GM18520 (cell line): Measurements from ENCODE around the gene PFAS.
"Not testable (repeated sequence)": the region's sequence is repeated elsewhere in the genome, so short reads cannot be mapped to it uniquely, and the experiment has no call there.

Experiments used
- ATAC-seq: cut with Tn5 transposase; IDR thresholded peaks from one replicate; pipeline ENCODE4 v1.9.1; 2021; ENCODE audit not compliant: unreplicated experiment

PFAS gene

GRCh38 chr17:8248751-8249607 is at the start of gene PFAS:
Gene PFAS (plus strand): TSS chr17:8249289. CDS start chr17:8253938, 4,649 bp downstream.
- peak; percentile 36 for ATAC-seq

DNA sequence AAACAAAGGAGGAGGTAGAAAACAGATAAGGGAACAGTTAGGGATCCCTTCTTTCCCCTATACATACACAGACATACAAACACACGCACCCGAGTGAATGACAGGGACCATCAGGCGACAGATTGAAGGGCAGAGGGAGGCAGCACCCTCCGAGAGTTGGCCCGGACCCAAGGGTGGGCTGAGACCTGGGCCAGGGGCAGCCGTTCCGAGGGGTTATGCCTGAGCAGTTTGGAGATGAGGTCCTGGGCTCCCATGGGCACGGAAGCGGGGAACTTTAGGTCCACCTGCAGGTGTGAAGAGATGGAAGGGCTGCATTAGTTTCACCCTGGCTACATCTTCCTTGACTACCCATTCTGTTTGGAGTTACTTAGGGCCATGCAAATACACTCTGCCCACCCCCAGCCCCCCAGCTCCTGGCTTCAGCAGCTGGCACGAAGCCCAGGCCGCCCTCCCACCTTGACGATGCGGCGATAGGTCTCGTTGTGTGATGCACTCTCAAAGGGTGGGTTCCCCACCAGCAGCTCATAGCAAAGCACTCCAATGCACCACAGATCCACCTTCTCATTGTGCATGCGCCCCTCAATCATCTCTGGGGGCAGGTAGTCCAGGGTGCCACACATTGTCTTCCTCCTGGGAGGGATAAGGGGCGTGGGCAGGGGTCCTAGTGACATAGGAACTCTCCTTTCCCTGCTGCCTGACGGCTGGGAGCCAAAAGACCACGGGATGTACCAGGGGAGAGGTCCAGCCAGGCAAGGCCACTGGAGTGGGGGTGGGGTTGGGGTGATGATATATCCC is 44.1 kb upstream of the PFAS start:
- ATAC-seq = no peak

GRCh38 chr17:8206536-8206935 is 42.6 kb upstream of the PFAS start:
- no peak for ATAC-seq

GRCh38 chr17:8209907-8210760 is 39.0 kb upstream of the PFAS start, which contains the start of gene AURKB:
Gene AURKB (minus strand): TSS chr17:8210575. CDS start chr17:8210224, 351 bp downstream.
- peak; percentile 82 for ATAC-seq

DNA sequence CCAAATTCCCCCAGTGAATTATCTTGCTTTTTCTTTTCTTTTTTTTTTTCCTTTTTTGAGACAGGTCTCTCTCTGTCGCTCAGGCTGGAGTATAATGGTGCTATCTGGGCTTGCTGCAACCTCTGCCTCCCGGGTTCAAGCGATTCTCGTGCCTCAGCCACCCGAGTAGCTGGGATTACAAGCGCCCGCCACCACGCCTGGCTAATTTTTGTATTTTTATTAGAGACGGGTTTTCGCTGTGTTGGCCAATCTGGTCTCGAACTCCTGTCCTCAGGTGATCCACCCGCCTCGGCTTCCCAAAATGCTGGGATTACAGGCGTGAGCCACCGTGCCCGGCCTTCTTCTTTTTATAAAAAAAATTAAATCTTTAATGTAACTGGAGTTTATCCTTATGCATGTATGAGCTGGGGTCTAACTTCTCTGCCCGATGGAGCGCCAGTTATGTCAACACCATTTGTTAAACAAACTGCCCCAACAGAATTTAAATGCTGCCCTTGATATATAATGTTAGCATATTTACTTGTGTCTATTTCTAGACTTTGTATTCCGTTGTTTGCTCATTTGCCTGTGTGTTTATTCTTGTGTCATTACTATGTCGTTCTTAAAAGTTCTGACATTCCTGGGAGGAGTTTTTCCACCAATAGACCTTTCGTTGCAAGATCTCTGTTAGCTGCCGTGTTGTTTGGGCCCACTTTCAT is 38.2 kb upstream of the PFAS start:
- ATAC-seq = no peak

DNA sequence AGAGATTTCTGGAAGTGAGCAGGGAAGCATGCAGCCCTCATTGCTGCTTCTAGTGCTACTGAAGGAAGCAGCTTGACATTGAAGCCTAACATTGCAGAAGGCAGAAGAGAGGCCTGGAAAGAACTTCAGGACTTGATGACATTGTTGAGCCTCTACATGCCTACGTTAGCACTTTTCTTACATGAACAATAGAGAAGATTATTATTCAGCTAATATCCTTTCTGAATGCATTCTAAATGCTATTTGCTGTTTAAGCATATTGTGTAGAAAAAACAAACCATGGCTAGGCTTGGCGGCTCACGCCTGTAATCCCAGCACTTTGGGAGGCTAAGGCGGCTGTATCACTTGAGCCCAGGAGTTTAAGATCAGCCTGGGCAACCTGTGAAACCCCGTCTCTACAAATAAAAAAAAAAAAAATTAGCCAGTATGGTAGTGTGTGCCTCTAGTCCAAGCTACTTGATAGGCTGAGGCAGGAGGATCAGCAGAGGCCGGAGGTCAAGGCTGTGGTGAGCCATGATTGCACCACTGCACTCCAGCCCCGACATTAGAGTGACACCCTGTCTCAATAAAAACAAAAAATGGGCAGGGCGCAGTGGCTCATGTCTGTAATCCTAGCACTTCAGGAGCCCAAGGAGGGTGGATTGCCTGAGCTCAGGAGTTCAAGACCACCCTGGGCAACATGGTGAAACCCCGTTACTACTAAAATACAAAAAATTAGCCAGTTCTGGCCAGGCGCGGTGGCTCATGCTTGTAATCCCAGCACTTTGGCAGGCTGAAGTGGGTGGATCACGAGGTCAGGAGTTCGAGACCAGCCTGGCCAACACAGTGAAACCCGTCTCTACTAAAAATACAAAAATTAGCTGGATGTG is 36.5 kb upstream of the PFAS start:
- no peak for ATAC-seq

DNA sequence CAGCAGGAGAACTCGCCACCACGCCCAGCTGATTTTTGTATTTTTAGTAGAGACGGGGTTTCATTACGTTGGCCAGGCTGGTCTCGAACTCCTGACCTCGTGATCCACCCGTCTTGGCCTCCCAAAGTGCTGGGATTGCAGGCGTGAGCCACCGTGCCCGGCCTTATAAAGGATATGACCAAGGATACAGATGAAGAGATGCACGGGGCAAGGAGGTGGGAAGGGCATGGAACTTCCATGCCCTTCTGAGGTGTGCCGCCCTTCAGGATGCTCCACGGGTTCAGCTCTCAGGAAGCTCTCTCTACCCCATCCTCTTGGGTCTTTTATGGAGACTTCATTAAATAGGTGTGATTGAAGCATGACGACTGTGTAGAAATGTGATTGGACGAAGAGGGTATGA is 35.1 kb upstream of the PFAS start:
- ATAC-seq = not testable (repeated sequence)

DNA sequence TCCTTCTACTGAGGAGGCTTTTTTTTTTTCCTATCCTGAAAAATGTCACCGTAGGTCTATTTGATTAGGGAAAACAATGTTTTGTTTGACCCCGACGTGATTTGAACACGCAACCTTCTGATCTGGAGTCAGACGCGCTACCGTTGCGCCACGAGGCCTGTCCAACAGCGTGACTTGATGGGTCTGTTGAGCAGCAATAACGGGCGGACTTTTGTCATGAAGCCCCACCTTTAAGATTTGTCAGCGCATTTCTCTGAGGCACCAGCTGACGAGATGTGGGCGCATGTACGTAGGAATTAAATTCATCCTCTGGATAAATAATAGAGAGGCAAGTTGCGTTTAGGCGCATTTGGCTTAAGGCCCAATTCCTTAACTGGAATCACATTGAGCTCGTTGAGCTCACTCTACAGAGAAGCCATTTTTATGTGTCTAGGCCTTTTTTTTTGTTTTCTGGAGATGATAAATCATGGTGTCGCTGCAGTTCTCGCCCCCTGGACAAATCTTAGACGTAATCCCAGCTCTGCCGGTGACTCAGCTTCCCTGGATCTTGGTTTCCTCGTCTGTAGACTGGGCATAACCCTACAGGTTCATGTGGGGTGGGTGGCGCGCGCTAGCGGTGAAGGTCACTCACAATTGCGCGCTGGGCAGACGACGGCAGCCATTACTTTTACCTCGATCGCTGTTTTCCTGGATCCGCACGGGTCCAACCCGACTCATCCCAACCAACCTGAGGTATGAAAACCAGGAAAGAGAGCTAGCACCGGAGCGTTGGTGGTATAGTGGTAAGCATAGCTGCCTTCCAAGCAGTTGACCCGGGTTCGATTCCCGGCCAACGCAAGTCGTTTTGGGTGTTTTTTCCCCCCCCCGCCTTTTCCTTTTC is 28.1 kb upstream of the PFAS start:
- ATAC-seq = no peak

- peak; percentile 38 for ATAC-seq
Measured at GRCh38 chr17:8221663-8222379, 27.3 kb upstream of the PFAS start.

DNA sequence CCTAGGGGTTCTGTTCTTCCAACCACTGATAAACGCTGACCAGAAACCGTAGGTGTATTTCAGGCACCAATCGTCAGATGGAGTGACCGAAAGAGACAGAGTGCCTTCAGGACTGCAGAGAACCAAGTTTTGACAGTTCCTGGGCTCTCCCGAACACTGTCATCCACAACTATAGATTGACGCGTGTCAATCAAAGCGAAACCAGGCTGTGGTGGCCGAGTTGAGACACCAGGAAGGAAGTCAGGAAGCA is 26.8 kb upstream of the PFAS start:
- ATAC-seq = peak; percentile 20

DNA sequence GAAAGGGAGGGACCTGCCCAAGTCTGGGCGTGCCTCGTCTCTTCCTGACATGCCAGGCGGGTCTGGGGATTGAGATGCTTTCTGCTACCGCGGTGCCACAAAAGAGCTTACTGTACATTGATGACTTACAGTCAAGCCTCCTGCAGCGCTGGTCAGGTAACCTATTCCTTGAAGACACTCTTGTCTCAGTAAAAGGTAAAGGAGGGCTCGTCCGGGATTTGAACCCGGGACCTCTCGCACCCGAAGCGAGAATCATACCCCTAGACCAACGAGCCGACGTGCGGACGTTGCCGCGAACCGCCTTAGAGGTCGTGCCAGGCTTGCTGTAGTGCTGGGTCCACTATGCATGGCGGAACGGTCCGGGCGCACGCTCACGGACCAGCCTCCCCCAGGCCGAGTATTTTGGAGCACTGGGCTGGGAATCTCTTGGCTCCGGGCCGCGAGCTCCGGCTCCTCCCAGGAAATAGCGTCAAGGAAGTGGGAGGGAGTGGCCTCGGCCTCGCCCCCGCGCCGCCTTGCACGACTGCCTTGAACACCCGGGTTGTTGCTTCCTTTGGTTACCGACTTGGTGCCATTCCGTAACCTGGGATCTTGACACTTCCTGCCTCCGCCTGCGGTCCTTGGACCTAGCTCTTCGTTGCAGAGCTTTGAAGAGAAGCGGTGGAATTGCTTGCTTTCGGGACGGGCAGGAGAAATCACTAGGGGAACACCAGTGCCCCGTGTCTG is 26.3 kb upstream of the PFAS start:
- ATAC-seq = peak; percentile 25

GRCh38 chr17:8223356-8224126 is 25.5 kb upstream of the PFAS start:
- ATAC-seq = no peak

DNA sequence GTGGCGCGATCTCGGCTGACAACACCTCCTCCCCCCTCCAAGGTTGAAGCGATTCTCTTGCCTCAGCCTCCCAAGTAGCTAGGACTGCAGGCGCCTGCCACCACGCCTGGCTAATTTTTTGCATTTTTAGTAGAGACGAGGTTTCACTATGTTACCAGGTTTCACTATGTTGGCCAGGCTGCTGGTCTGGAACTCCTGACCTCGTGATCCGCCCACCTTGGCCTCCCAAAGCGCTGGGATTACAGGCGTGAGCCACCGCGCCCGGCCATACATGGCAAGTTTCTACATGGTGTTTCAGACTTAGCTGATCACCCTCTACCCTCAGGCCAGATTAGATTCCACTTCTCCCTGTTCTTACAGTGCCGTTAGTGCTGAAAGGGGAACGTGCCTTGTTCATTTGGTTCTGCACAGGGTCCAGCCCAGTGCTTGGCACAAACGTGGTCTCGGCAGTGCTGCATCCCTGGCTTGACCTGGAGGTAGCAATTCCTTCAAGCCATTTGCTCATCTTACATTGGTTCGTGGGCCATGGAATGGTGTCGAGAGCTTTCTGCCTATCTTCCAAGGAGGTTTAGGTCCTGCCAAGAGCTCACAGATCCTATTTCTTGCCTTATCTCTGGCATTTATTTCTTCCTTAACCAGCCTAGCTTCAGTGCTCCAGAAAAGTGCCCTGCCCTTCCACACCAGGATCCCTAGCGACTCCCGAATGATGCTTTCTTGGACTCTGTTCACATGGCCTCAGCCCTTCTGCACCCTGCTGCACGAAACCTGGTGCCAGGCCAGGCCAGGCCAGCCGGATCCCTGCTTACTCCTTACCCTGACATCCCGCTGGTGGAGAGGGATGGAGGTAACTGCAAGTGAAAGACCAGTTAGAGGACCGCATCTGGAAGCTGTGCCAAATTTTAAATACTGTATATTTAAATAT is 23.9 kb upstream of the PFAS start:
- ATAC-seq = no peak

DNA sequence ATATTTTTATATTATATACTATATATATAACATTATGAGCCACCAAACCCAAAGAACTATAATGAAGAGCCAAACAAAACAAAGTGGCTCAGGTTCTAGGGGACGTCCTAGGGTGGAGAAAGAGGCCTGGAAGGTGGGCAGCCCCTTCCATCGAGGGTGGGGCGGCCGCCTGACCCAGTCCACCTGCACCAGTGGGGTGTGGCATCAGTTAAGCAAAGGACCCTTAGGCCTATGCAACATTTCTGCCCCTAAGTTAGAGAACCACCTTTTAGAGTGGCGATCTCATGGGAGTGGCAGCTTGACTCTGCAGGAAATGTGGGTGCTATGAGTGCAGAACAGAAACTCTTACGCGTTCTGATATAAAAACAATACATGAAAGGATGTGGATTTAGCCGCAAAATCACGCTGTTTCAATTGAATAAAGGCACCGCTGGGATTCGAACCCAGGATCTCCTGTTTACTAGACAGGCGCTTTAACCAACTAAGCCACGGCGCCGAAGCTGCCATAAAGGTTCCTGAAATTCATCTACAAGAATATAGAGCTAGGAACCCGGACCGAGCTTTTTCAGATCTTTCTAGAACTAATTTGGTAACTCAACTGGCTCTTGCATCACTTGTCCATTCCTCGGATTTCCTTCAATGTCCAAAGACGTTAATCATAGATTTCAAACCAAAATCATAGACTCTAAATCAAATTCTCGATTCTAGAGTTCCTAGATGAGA is 23.1 kb upstream of the PFAS start:
- no peak for ATAC-seq
